ENCODE data around the gene SCAMP4. TPM values are rescaled to one million over a fixed set of nuclear protein-coding genes. Genes with fewer than 3 reads are reported as not detected.

Gene SCAMP4
- total and polyA plus RNA-seq, 2 of the 13 experiments (the other 11 are each of a cell fraction or from before 2014, with no cell fraction given), result 10.7 to 13.7 TPM

DNA sequence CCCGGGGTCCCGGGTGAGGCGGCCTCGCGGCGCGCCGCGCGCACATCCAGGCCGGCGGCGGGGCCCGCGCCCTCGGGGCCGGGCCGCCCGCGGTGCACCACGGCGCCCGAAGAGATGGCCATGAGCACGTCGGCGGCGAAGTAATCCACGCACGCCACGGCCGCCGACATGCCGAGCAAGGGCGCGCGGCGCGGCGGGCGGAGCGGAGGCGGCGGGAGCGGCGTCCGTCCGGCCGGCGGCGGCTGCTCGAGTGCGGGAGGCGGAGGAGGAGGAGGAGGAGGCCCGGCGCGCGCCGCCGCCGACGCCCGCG lies 41.9 kb upstream of the SCAMP4 start, which contains the start of gene KLF16:
TSS of gene KLF16 (minus strand) at position 252 of the 310 bp plus-strand sequence. CDS start at position 170, 82 bp downstream.
- Histone ChIP-seq H3K9me3 (ENCODE audit: low read length) (no peaks in the 10 kb centered on the region), H3K27ac (ENCODE audit: extremely low read length, insufficient read depth, low read length) (peak within 1 kb of the TSS; percentile 98), H4K20me1 (ENCODE audit: insufficient read depth, low read length) (peaks cover 28% of the 10 kb centered on the region; the same call in 1 of the 2 replicates), H3K4me2 (ENCODE audit: low read depth, low read length) (peak within 1 kb of the TSS; percentile 94), H3K36me3 (replicated peaks in 1 of 2; ENCODE audit: control insufficient read depth in 1 of 2, insufficient read depth in 2 of 2, low read length in 2 of 2) (no peaks in the 10 kb centered on the region), H3K4me3 (replicated peaks in 1 of 3; ENCODE audit: insufficient read depth in 1 of 3, low read depth in 2 of 3, low read length in 3 of 3) (peak within 1 kb of the TSS; percentile 89 to 98 (median 91)), H3K9ac (ENCODE audit: insufficient read depth, low read depth, low read length) (peak within 1 kb of the TSS; percentile 89), H2AFZ (ENCODE audit: low read length) (no peak within 1 kb of the TSS), H3K79me2 (ENCODE audit: insufficient read depth, low read length) (peaks cover 44% of the 10 kb centered on the region), H3K27me3 (ENCODE audit: control insufficient read depth in 1 of 2, insufficient read depth in 2 of 2, low read length in 2 of 2) (no peaks in the 10 kb centered on the region; a peak in 1 of 5 replicates), H3K4me1 (ENCODE audit: insufficient read depth, low read length) (peaks cover 64% of the 10 kb centered on the region)
- ATAC-seq, result no peak
- no peak for FAIRE-seq
- in situ Hi-C loops (cut with HindIII; ENCODE audit: extremely low pct_ligation_motif_present, low pct_unique_long_range_greater_than_20kb), result no loop called here
- WGBS (ENCODE audit: low lambda C conversion rate), result no CpG with 5 or more reads among the region's 63 CpGs
- ChIA-PET POLR2A (no interaction called here), CTCF (ENCODE audit: low intra/inter-chr PET ratio, low total read pairs) (no interaction called here)
- DNase-seq (ENCODE audit: low spot score), result no peak
- BruUV-seq (replicated peaks), result no TSS peak
- intact Hi-C loops (cut with micrococcal nuclease; ENCODE audit: unreplicated experiment), result no loop called here
- TF ChIP-seq ZNF777 (CRISPR knock-in tag; IDR thresholded peaks at IDR 0.05) (peak; percentile 76), CBFB (CRISPR knock-in tag; IDR thresholded peaks at IDR 0.05) (no peak), HOXA9 (CRISPR knock-in tag; IDR thresholded peaks at IDR 0.05; ENCODE audit: borderline replicate concordance) (no peak), ZBTB7A (CRISPR knock-in tag; IDR thresholded peaks at IDR 0.05) (no peak), ZNF563 (CRISPR knock-in tag; IDR thresholded peaks at IDR 0.05) (0 out of 2 replicates have a peak, but pooled peaks have one; percentile 38), ZNF333 (CRISPR knock-in tag; IDR thresholded peaks at IDR 0.05; ENCODE audit: borderline replicate concordance) (no peak), SIX4 (CRISPR knock-in tag; IDR thresholded peaks at IDR 0.05) (no peak), ESRRA (CRISPR knock-in tag; IDR thresholded peaks at IDR 0.05; ENCODE audit: low read depth) (no peak), KLF16 (CRISPR knock-in tag; IDR thresholded peaks at IDR 0.05) (0 out of 4 replicates have a peak, but pooled peaks of 1 of the 2 experiments have one; percentile 4), ZFY (CRISPR knock-in tag; IDR thresholded peaks at IDR 0.05) (no peak), RAD21 (CRISPR knock-in tag; IDR thresholded peaks at IDR 0.05) (peak; percentile 6; the same call in 1 of the 2 replicates), TOPORS (CRISPR knock-in tag; IDR thresholded peaks at IDR 0.05) (no peak), KLF15 (CRISPR knock-in tag; IDR thresholded peaks at IDR 0.05; ENCODE audit: borderline replicate concordance) (no peak)
- TF ChIP-seq, protein P1, sequence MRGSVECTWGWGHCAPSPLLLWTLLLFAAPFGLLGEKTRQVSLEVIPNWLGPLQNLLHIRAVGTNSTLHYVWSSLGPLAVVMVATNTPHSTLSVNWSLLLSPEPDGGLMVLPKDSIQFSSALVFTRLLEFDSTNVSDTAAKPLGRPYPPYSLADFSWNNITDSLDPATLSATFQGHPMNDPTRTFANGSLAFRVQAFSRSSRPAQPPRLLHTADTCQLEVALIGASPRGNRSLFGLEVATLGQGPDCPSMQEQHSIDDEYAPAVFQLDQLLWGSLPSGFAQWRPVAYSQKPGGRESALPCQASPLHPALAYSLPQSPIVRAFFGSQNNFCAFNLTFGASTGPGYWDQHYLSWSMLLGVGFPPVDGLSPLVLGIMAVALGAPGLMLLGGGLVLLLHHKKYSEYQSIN (CRISPR knock-in tag; IDR thresholded peaks at IDR 0.05; ENCODE audit: borderline replicate concordance), result no peak
- TF ChIP-seq, protein P2, sequence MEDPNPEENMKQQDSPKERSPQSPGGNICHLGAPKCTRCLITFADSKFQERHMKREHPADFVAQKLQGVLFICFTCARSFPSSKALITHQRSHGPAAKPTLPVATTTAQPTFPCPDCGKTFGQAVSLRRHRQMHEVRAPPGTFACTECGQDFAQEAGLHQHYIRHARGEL (CRISPR knock-in tag; IDR thresholded peaks at IDR 0.05), result no peak
- TF ChIP-seq, protein P3, sequence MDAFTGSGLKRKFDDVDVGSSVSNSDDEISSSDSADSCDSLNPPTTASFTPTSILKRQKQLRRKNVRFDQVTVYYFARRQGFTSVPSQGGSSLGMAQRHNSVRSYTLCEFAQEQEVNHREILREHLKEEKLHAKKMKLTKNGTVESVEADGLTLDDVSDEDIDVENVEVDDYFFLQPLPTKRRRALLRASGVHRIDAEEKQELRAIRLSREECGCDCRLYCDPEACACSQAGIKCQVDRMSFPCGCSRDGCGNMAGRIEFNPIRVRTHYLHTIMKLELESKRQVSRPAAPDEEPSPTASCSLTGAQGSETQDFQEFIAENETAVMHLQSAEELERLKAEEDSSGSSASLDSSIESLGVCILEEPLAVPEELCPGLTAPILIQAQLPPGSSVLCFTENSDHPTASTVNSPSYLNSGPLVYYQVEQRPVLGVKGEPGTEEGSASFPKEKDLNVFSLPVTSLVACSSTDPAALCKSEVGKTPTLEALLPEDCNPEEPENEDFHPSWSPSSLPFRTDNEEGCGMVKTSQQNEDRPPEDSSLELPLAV (CRISPR knock-in tag; conservative IDR thresholded peaks at IDR 0.05; ENCODE audit: low read depth), result 0 out of 2 replicates have a peak, but pooled peaks have one; percentile 40
- TF ChIP-seq, protein P4, sequence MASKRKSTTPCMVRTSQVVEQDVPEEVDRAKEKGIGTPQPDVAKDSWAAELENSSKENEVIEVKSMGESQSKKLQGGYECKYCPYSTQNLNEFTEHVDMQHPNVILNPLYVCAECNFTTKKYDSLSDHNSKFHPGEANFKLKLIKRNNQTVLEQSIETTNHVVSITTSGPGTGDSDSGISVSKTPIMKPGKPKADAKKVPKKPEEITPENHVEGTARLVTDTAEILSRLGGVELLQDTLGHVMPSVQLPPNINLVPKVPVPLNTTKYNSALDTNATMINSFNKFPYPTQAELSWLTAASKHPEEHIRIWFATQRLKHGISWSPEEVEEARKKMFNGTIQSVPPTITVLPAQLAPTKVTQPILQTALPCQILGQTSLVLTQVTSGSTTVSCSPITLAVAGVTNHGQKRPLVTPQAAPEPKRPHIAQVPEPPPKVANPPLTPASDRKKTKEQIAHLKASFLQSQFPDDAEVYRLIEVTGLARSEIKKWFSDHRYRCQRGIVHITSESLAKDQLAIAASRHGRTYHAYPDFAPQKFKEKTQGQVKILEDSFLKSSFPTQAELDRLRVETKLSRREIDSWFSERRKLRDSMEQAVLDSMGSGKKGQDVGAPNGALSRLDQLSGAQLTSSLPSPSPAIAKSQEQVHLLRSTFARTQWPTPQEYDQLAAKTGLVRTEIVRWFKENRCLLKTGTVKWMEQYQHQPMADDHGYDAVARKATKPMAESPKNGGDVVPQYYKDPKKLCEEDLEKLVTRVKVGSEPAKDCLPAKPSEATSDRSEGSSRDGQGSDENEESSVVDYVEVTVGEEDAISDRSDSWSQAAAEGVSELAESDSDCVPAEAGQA (IDR thresholded peaks at IDR 0.05; ENCODE audit: low read depth), result no peak
- TF ChIP-seq, protein P4 (CRISPR knock-in tag; IDR thresholded peaks at IDR 0.05; ENCODE audit: borderline replicate concordance), result no peak

Measured in HepG2 (cell line).